A549 treated with CpdA at 1 μM for 4 hours (cell line): ENCODE measurements around the gene CHTF8. TPM values are rescaled to one million over a fixed set of nuclear protein-coding genes. Genes with fewer than 3 reads are reported as not detected.

Experiments
- total RNA-seq: library from RNA; stranded (reverse); fragments of 200-300 nt; extraction: Qiagen RNA extraction; gene quantifications from 5 replicates; pipeline ENCODE4 v1.2.3, GENCODE V29; 2022; ENCODE audit warnings: low read depth

Gene CHTF8, protein sequence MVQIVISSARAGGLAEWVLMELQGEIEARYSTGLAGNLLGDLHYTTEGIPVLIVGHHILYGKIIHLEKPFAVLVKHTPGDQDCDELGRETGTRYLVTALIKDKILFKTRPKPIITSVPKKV
- total RNA-seq, result 102 to 135 TPM (median 133 TPM) in 5 replicates

DNA sequence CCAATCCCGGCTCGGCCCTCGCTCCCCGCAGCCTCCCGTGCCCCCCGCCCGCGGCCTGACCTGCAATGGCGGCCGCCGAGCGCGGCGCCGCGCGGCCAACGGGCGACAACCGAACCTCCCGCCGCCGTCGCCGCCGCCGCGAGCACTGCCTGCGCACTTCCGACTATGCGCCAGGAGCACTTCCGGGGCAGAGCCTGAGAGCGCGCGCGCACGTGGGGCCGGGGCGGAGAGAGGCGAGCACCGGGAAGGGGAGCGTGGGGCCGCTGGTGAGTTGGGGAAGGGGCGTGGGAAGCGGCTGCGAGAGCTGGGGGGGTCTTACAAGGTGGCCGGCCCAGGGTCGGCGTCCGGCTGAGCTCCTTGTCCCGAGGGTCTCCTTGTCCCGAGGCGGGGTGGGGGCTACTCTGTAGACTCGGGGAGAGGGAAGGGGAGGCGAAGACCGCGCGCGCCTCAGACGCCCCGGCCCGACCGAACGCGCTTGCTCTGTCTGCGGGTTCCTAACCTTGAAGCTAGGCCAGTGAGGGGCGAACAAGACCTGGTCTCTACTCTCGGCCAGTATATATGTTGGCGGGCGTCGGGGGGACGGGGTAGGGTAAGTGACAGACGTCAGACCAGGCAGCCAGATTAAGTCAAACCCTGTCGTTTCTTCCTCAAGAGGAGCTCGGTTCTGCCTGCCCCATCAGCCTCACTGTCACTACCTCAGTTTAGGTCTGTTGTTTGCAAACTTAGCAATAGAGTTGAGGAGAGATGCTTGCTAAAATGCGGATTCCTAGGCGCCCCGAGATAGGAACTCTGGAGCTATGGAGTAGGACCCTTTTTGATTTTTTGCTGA is at the start of gene CHTF8, which contains the start of gene UTP4:
CHTF8 (minus strand) TSS at position 165 of the 829 bp plus-strand sequence. CDS start 11,130 bp downstream, outside the sequence.
UTP4 (plus strand) TSS at position 226 of the 829 bp plus-strand sequence. CDS start 811 bp downstream, outside the sequence.

DNA sequence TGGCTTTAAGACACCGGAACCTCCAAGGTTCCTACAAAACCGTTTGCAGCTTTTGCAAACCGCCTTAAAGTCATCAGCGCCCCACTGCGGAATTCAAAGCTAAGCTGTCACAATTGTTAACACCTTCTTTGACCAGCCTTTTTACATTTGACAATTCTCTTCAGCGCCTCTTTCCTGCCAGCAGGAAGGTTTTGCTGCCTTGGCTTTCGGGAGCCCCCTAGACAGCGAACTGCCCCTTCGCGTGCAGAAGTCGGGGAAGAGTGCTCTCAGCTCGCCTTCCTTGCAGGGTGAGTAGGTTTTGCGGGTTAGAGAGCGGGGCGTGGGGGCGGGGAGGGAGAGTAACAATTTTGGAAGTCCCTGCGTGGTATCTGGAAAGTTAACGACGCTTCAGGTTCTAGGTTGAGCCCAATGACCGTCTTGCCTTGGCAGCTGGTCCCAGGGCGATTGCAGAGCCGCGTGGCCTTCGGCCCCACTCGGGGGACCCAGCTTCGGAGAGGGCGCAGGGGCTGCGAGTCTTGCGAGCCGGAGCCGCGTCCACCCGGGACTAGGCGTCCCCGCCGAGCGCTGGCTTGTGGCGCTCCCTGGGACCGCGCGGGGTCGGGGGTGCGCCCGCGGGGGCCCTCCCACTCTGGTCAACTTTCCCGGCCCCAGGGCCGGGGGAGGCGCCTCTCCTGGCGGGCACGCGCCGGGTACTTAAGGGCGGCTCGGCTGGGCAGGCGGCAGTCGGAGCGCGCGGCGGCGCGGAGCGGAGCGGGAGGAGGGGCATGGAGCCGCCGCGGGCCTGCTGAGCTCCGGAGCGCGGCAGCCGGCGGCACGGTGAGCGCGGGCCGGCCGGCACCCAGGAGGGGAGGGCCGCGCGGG is 26.7 kb downstream of the CHTF8 start, which contains the start of gene HAS3:
HAS3 (plus strand) TSS at position 153 of the 861 bp plus-strand sequence. CDS start 3,743 bp downstream, outside the sequence.

Other genes starting within 250 kb of the CHTF8 start
- 31.6 to 47.6 TPM (median 42.9 TPM) in 5 replicates for gene HAS3, start 26.9 kb downstream of the CHTF8 start, total RNA-seq
- 84.6 to 91.9 TPM (median 87.8 TPM) in 5 replicates for gene UTP4, start 61 bp upstream of the CHTF8 start, total RNA-seq
- gene SNTB2, start 54.6 kb upstream of the CHTF8 start, total RNA-seq, result 5.4 to 7.2 TPM (median 6.7 TPM) in 5 replicates
- 29.2 to 32.6 TPM (median 31.2 TPM) in 5 replicates for gene VPS4A, start 178.8 kb upstream of the CHTF8 start, total RNA-seq
- 23.3 to 46.3 TPM (median 37.0 TPM) in 5 replicates for gene PDF, start 198.0 kb upstream of the CHTF8 start, total RNA-seq
- gene COG8, start 207.0 kb upstream of the CHTF8 start, total RNA-seq, result 18.9 to 29.2 TPM (median 27.2 TPM) in 5 replicates
- 52.1 to 79.4 TPM (median 55.4 TPM) in 5 replicates for gene NIP7, start 207.2 kb upstream of the CHTF8 start, total RNA-seq
- gene TMED6, start 219.2 kb upstream of the CHTF8 start, total RNA-seq, result 0.06 TPM in 1 of 5 replicates, not detected in the others